ENCODE measurements around the gene IGSF21.
A peak's percentile ranks its signal among the peaks of the same experiment; 100 is the strongest.

Gene IGSF21

GRCh38 chr1:18085387-18086074 is 22.1 kb upstream of the IGSF21 start:
- Mint-ChIP-seq H3K4me1 (ENCODE audit: low read depth) (no peaks in the 10 kb centered on the region), H3K27ac (no peak overlapping the region), H3K9me3 (no peaks in the 10 kb centered on the region), H3K4me3 (no peak overlapping the region), H3K27me3 (ENCODE audit: low read depth) (no peaks in the 10 kb centered on the region), H3K36me3 (ENCODE audit: low read depth) (no peaks in the 10 kb centered on the region)
- DNase-seq (ENCODE audit: low spot score), result no peak

GRCh38 chr1:18088077-18088594 is 19.5 kb upstream of the IGSF21 start:
- H3K36me3 Mint-ChIP-seq (ENCODE audit: low read depth), result no peaks in the 10 kb centered on the region
- no peaks in the 10 kb centered on the region for H3K9me3 Mint-ChIP-seq
- no peak for DNase-seq (ENCODE audit: low spot score)
- no peak overlapping the region for H3K4me3 Mint-ChIP-seq
- no peaks in the 10 kb centered on the region for H3K4me1 Mint-ChIP-seq (ENCODE audit: low read depth)
- no peaks in the 10 kb centered on the region for H3K27me3 Mint-ChIP-seq (ENCODE audit: low read depth)
- no peak overlapping the region for H3K27ac Mint-ChIP-seq

GRCh38 chr1:18089488-18089887 is 18.1 kb upstream of the IGSF21 start:
- no peaks in the 10 kb centered on the region for H3K9me3 Mint-ChIP-seq
- H3K4me1 Mint-ChIP-seq (ENCODE audit: low read depth), result no peaks in the 10 kb centered on the region
- H3K27ac Mint-ChIP-seq, result no peak overlapping the region
- H3K36me3 Mint-ChIP-seq (ENCODE audit: low read depth), result no peaks in the 10 kb centered on the region
- H3K4me3 Mint-ChIP-seq, result no peak overlapping the region
- H3K27me3 Mint-ChIP-seq (ENCODE audit: low read depth), result no peaks in the 10 kb centered on the region
- no peak for DNase-seq (ENCODE audit: low spot score)

- Mint-ChIP-seq H3K27ac (no peak overlapping the region), H3K4me1 (ENCODE audit: low read depth) (no peaks in the 10 kb centered on the region), H3K27me3 (ENCODE audit: low read depth) (no peaks in the 10 kb centered on the region), H3K9me3 (no peaks in the 10 kb centered on the region), H3K4me3 (no peak overlapping the region), H3K36me3 (ENCODE audit: low read depth) (no peaks in the 10 kb centered on the region)
- DNase-seq (ENCODE audit: low spot score), result no peak
These were observed 17.0 kb upstream of the IGSF21 start for GRCh38 chr1:18090636-18091035.

GRCh38 chr1:18091660-18092446 is 15.7 kb upstream of the IGSF21 start:
- H3K27me3 Mint-ChIP-seq (ENCODE audit: low read depth), result no peaks in the 10 kb centered on the region
- no peak for DNase-seq (ENCODE audit: low spot score)

GRCh38 chr1:18093193-18093592 is 14.4 kb upstream of the IGSF21 start:
- H3K4me3 Mint-ChIP-seq, result no peak overlapping the region
- H3K27ac Mint-ChIP-seq, result no peak overlapping the region
- no peak for DNase-seq (ENCODE audit: low spot score)
- no peaks in the 10 kb centered on the region for H3K27me3 Mint-ChIP-seq (ENCODE audit: low read depth)
- no peaks in the 10 kb centered on the region for H3K36me3 Mint-ChIP-seq (ENCODE audit: low read depth)
- H3K9me3 Mint-ChIP-seq, result no peaks in the 10 kb centered on the region
- H3K4me1 Mint-ChIP-seq (ENCODE audit: low read depth), result no peaks in the 10 kb centered on the region

More at GRCh38 chr1:18091660-18092446, 15.7 kb upstream of the IGSF21 start:
- H3K4me1 Mint-ChIP-seq (ENCODE audit: low read depth), result no peaks in the 10 kb centered on the region
- H3K4me3 Mint-ChIP-seq, result no peak overlapping the region
- no peaks in the 10 kb centered on the region for H3K36me3 Mint-ChIP-seq (ENCODE audit: low read depth)
- H3K9me3 Mint-ChIP-seq, result no peaks in the 10 kb centered on the region
- no peak overlapping the region for H3K27ac Mint-ChIP-seq

GRCh38 chr1:18093646-18094045 is 14.0 kb upstream of the IGSF21 start:
- no peak overlapping the region for H3K4me3 Mint-ChIP-seq
- no peaks in the 10 kb centered on the region for H3K4me1 Mint-ChIP-seq (ENCODE audit: low read depth)
- DNase-seq (ENCODE audit: low spot score), result no peak
- H3K9me3 Mint-ChIP-seq, result no peaks in the 10 kb centered on the region
- H3K36me3 Mint-ChIP-seq (ENCODE audit: low read depth), result no peaks in the 10 kb centered on the region
- H3K27me3 Mint-ChIP-seq (ENCODE audit: low read depth), result no peaks in the 10 kb centered on the region
- no peak overlapping the region for H3K27ac Mint-ChIP-seq

- Mint-ChIP-seq H3K27me3 (ENCODE audit: low read depth) (no peaks in the 10 kb centered on the region), H3K36me3 (ENCODE audit: low read depth) (no peaks in the 10 kb centered on the region), H3K4me3 (no peak overlapping the region), H3K9me3 (no peaks in the 10 kb centered on the region), H3K27ac (no peak overlapping the region), H3K4me1 (ENCODE audit: low read depth) (no peaks in the 10 kb centered on the region)
- DNase-seq (ENCODE audit: low spot score), result no peak
These were observed 13.5 kb upstream of the IGSF21 start for GRCh38 chr1:18094096-18094495.

- H3K9me3 Mint-ChIP-seq, result no peaks in the 10 kb centered on the region
- H3K4me1 Mint-ChIP-seq (ENCODE audit: low read depth), result no peaks in the 10 kb centered on the region
- H3K4me3 Mint-ChIP-seq, result no peak overlapping the region
- H3K27ac Mint-ChIP-seq, result no peak overlapping the region
- no peaks in the 10 kb centered on the region for H3K27me3 Mint-ChIP-seq (ENCODE audit: low read depth)
- DNase-seq (ENCODE audit: low spot score), result no peak
- H3K36me3 Mint-ChIP-seq (ENCODE audit: low read depth), result no peaks in the 10 kb centered on the region
These were observed 10.4 kb upstream of the IGSF21 start for GRCh38 chr1:18097206-18097605.

GRCh38 chr1:18099026-18099425 is 8.6 kb upstream of the IGSF21 start:
- Mint-ChIP-seq H3K36me3 (ENCODE audit: low read depth) (no peaks in the 10 kb centered on the region), H3K27ac (no peak overlapping the region), H3K27me3 (ENCODE audit: low read depth) (no peaks in the 10 kb centered on the region), H3K9me3 (no peaks in the 10 kb centered on the region), H3K4me1 (ENCODE audit: low read depth) (no peaks in the 10 kb centered on the region), H3K4me3 (no peak overlapping the region)
- DNase-seq (ENCODE audit: low spot score), result no peak

GRCh38 chr1:18100060-18100459 is 7.5 kb upstream of the IGSF21 start:
- Mint-ChIP-seq H3K4me3 (no peak overlapping the region), H3K27me3 (ENCODE audit: low read depth) (no peaks in the 10 kb centered on the region), H3K9me3 (no peaks in the 10 kb centered on the region), H3K27ac (no peak overlapping the region), H3K36me3 (ENCODE audit: low read depth) (no peaks in the 10 kb centered on the region), H3K4me1 (ENCODE audit: low read depth) (no peaks in the 10 kb centered on the region)
- no peak for DNase-seq (ENCODE audit: low spot score)

- Mint-ChIP-seq H3K4me3 (no peak overlapping the region), H3K27me3 (ENCODE audit: low read depth) (no peaks in the 10 kb centered on the region), H3K27ac (no peak overlapping the region), H3K9me3 (no peaks in the 10 kb centered on the region), H3K36me3 (ENCODE audit: low read depth) (no peaks in the 10 kb centered on the region), H3K4me1 (ENCODE audit: low read depth) (no peaks in the 10 kb centered on the region)
- DNase-seq (ENCODE audit: low spot score), result peak; percentile 7
These were observed 7.0 kb upstream of the IGSF21 start for GRCh38 chr1:18100491-18101063.

GRCh38 chr1:18101508-18101907 is 6.1 kb upstream of the IGSF21 start:
- H3K9me3 Mint-ChIP-seq, result no peaks in the 10 kb centered on the region
- no peak for DNase-seq (ENCODE audit: low spot score)
- peaks cover 3% of the 10 kb centered on the region for H3K27me3 Mint-ChIP-seq (ENCODE audit: low read depth)
- no peak overlapping the region for H3K4me3 Mint-ChIP-seq
- no peaks in the 10 kb centered on the region for H3K36me3 Mint-ChIP-seq (ENCODE audit: low read depth)
- H3K4me1 Mint-ChIP-seq (ENCODE audit: low read depth), result no peaks in the 10 kb centered on the region
- no peak overlapping the region for H3K27ac Mint-ChIP-seq

GRCh38 chr1:18103788-18104421 is 3.7 kb upstream of the IGSF21 start:
- Mint-ChIP-seq H3K36me3 (ENCODE audit: low read depth) (no peaks in the 10 kb centered on the region), H3K27ac (no peak overlapping the region), H3K9me3 (no peaks in the 10 kb centered on the region), H3K4me1 (ENCODE audit: low read depth) (no peaks in the 10 kb centered on the region), H3K27me3 (ENCODE audit: low read depth) (peaks cover 21% of the 10 kb centered on the region), H3K4me3 (no peak overlapping the region)
- DNase-seq (ENCODE audit: low spot score), result no peak

Data from T-helper 2 cell treated with Interferon-gamma antibody and Interleukin-4, amounts not matched to agents 5 μg/mL and 100 μg/mL, for 36 hours (primary cell).